DND-41 (cell line): Measurements from ENCODE around the gene CA14.

Source experiments
- CTCF ChIP-seq: IDR thresholded peaks from 2 replicates; pipeline ENCODE4 v1.5.1; 2012; ENCODE audit warnings: borderline replicate concordance, low read length, moderate library complexity, mild to moderate bottlenecking; ENCODE audit not compliant: poor library complexity, severe bottlenecking; ENCODE audit errors: extremely low read depth
- EZH2 ChIP-seq: IDR thresholded peaks from 3 replicates; pipeline ENCODE4 v1.6.1; 2012; ENCODE audit warnings: borderline replicate concordance, low read depth, mild to moderate bottlenecking, moderate library complexity, low read length, inconsistent platforms; ENCODE audit not compliant: severe bottlenecking

GRCh38 chr1:150249936-150250335 is 7.6 kb upstream of the CA14 start:
- no peak for TF ChIP-seq CTCF
- TF ChIP-seq EZH2, result no peak
